Renal cortex interstitium (tissue), 15 donors: ENCODE data around the gene POLR1H. TPM values are rescaled to one million over a fixed set of nuclear protein-coding genes. Genes with fewer than 3 reads are reported as not detected.
"Not testable (repeated sequence)": the region's sequence is repeated elsewhere in the genome, so short reads cannot be mapped to it uniquely, and the experiment has no call there.

Experiments
- DNase-seq, 11 donors: peaks; one replicate each; pipeline ENCODE4 v3.0.0-alpha.2; 2013; ENCODE audit warnings: low read depth in 9 of 11, low spot score in 4 of 11; ENCODE audit errors: extremely low read depth in 1 of 11
- long read RNA-seq, 16 experiments: transcript quantifications; one replicate each; lab custom pipeline, GENCODE V29; 2026
- polyA plus RNA-seq, 3 donors: library from polyadenylated mRNA; unstranded; fragments of 120-200 nt; gene quantifications; one replicate each; pipeline ENCODE4 v1.2.1, GENCODE V29; 2013; ENCODE audit not compliant: insufficient read length in 3 of 3

The POLR1H gene, protein sequence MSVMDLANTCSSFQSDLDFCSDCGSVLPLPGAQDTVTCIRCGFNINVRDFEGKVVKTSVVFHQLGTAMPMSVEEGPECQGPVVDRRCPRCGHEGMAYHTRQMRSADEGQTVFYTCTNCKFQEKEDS
- 10 to 100 TPM; 33.5 to 41.6 (median 38.6) TPM for polyA plus RNA-seq
- long read RNA-seq, donor 1, transcript ZNRD1-201 (4 exons, 864 nt): major isoform, 17 of 31 reads
- long read RNA-seq, donor 1, transcript ZNRD1-202 (5 exons, 743 nt): minor isoform, 11 of 31 reads
- long read RNA-seq, donor 1, partial matches to known transcripts: 0 of 31 reads
- long read RNA-seq, donor 1, other reads (novel, unspliced or antisense): 0 of 31 reads
- long read RNA-seq, donor 2, transcript ZNRD1-202 (5 exons, 743 nt): minor isoform, 7 of 24 reads
- long read RNA-seq, donor 2, transcript ZNRD1-201 (4 exons, 864 nt): major isoform, 15 of 24 reads
- long read RNA-seq, donor 2, partial matches to known transcripts: 0 of 24 reads
- long read RNA-seq, donor 2, other reads (novel, unspliced or antisense): 0 of 24 reads
- long read RNA-seq, donor 3, transcript ZNRD1-201 (4 exons, 864 nt): minor isoform, 13 of 33 reads
- long read RNA-seq, donor 3, transcript ZNRD1-202 (5 exons, 743 nt): major isoform, 17 of 33 reads
- long read RNA-seq, donor 3, partial matches to known transcripts: 0 of 33 reads
- long read RNA-seq, donor 3, other reads (novel, unspliced or antisense): 0 of 33 reads
- long read RNA-seq, donor 4, transcript ZNRD1-202 (5 exons, 743 nt): minor isoform, 7 of 18 reads
- long read RNA-seq, donor 4, transcript ZNRD1-201 (4 exons, 864 nt): major isoform, 9 of 18 reads
- long read RNA-seq, donor 4, partial matches to known transcripts: 0 of 18 reads
- long read RNA-seq, donor 4, other reads (novel, unspliced or antisense): 0 of 18 reads
- long read RNA-seq, donor 5: 0 reads
- long read RNA-seq, donor 6, transcript ZNRD1-202 (5 exons, 743 nt): minor isoform, 7 of 26 reads
- long read RNA-seq, donor 6, transcript ZNRD1-201 (4 exons, 864 nt): major isoform, 17 of 26 reads
- long read RNA-seq, donor 6, partial matches to known transcripts: 0 of 26 reads
- long read RNA-seq, donor 6, other reads (novel, unspliced or antisense): 0 of 26 reads
- long read RNA-seq, donor 7, transcript ZNRD1-202 (5 exons, 743 nt): minor isoform, 12 of 40 reads
- long read RNA-seq, donor 7, transcript ZNRD1-201 (4 exons, 864 nt): major isoform, 24 of 40 reads
- long read RNA-seq, donor 7, partial matches to known transcripts: 0 of 40 reads
- long read RNA-seq, donor 7, other reads (novel, unspliced or antisense): 0 of 40 reads
- long read RNA-seq, donor 8: 0 reads
- long read RNA-seq, donor 9, transcript ZNRD1-202 (5 exons, 743 nt): minor isoform, 6 of 26 reads
- long read RNA-seq, donor 9, transcript ZNRD1-201 (4 exons, 864 nt): major isoform, 18 of 26 reads
- long read RNA-seq, donor 9, partial matches to known transcripts: 0 of 26 reads
- long read RNA-seq, donor 9, other reads (novel, unspliced or antisense): 0 of 26 reads
- long read RNA-seq, donor 10, transcript ZNRD1-203 (5 exons, 736 nt): minor isoform, 6 of 28 reads
- long read RNA-seq, donor 10, transcript ZNRD1-202 (5 exons, 743 nt): minor isoform, 6 of 28 reads
- long read RNA-seq, donor 10, transcript ZNRD1-201 (4 exons, 864 nt): major isoform, 15 of 28 reads
- long read RNA-seq, donor 10, partial matches to known transcripts: 0 of 28 reads
- long read RNA-seq, donor 10, other reads (novel, unspliced or antisense): 0 of 28 reads
- long read RNA-seq, donor 11, transcript ZNRD1-201 (4 exons, 864 nt): major isoform, 9 of 15 reads
- long read RNA-seq, donor 11, partial matches to known transcripts: 0 of 15 reads
- long read RNA-seq, donor 11, other reads (novel, unspliced or antisense): 0 of 15 reads
- long read RNA-seq, donor 12, transcript ZNRD1-202 (5 exons, 743 nt): minor isoform, 6 of 19 reads
- long read RNA-seq, donor 12, transcript ZNRD1-201 (4 exons, 864 nt): major isoform, 10 of 19 reads
- long read RNA-seq, donor 12, partial matches to known transcripts: 0 of 19 reads
- long read RNA-seq, donor 12, other reads (novel, unspliced or antisense): 0 of 19 reads
- long read RNA-seq, donor 13: 0 reads
- long read RNA-seq, donor 14, transcript ZNRD1-202 (5 exons, 743 nt): minor isoform, 14 of 35 reads
- long read RNA-seq, donor 14, transcript ZNRD1-201 (4 exons, 864 nt): major isoform, 17 of 35 reads
- long read RNA-seq, donor 14, partial matches to known transcripts: 0 of 35 reads
- long read RNA-seq, donor 14, other reads (novel, unspliced or antisense): 0 of 35 reads
- long read RNA-seq, donor 15, transcript ZNRD1-202 (5 exons, 743 nt): minor isoform, 6 of 16 reads
- long read RNA-seq, donor 15, transcript ZNRD1-201 (4 exons, 864 nt): major isoform, 7 of 16 reads
- long read RNA-seq, donor 15, partial matches to known transcripts: 0 of 16 reads
- long read RNA-seq, donor 15, other reads (novel, unspliced or antisense): 0 of 16 reads
- long read RNA-seq, donor 16, transcript ZNRD1-202 (5 exons, 743 nt): minor isoform, 25 of 70 reads
- long read RNA-seq, donor 16, transcript ZNRD1-201 (4 exons, 864 nt): major isoform, 38 of 70 reads
- long read RNA-seq, donor 16, partial matches to known transcripts: 0 of 70 reads
- long read RNA-seq, donor 16, other reads (novel, unspliced or antisense): 0 of 70 reads

- peak; percentile 93 to 98 (median 97) for DNase-seq
These were observed at the start of gene POLR1H for GRCh38 chr6:30061092-30061857. Gene POLR1H (plus strand): TSS chr6:30061265. CDS start chr6:30061525, 260 bp downstream.

DNA sequence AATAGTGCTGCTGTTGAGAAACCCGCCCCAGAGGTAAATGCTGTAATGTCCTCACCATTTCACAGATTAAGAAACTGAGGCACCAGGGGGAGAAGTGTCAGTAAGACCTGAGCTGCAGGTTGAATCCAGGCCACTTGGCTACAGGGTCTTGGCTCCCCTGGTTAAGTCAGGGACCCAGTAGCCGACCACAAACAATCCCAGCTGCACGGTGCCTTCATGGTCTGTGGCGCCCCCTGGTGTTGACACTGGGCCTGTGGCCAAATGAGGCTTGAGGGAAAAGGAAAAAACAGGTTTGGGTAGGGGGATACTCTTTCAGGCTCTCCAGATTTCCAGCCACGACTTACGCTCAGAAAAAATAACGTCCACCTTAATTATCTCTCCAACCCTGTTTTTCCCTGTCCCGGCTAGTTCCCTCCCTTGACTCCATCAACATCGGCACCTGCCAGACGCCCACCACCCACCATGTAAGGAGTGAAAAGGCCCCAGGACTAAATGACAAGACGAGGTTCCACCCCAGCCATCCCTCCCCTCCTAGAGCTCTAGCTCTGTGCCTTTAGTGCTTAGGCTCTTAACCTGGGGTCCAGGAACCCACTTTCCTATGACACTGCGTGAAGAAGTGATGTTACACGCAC, 47.7 kb upstream of the POLR1H start:
- no peak for DNase-seq

- no peak for DNase-seq
These were observed 41.2 kb upstream of the POLR1H start for GRCh38 chr6:30019819-30020218.

DNA sequence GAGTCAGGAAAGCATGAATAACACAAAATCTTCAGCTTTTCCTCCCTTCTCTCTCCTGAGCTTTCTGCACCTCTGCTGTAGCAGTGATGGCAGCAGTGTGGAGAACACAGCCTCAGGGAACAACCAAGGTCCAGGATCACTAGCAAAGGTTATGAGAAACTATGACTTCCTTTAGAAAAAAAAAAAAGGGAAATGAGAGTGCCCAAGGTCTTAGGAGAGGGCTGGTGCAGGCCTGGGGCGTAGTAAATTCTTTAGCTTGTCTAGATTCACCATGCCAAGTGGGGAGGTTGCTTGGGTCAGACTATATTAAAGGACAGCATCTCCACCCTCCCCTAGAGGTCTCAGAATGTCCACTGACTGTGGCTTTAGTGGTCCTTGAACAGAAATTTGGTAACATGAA, 40.4 kb upstream of the POLR1H start:
- DNase-seq: no peak

GRCh38 chr6:30022189-30022588, 38.9 kb upstream of the POLR1H start:
- no peak for DNase-seq

DNA sequence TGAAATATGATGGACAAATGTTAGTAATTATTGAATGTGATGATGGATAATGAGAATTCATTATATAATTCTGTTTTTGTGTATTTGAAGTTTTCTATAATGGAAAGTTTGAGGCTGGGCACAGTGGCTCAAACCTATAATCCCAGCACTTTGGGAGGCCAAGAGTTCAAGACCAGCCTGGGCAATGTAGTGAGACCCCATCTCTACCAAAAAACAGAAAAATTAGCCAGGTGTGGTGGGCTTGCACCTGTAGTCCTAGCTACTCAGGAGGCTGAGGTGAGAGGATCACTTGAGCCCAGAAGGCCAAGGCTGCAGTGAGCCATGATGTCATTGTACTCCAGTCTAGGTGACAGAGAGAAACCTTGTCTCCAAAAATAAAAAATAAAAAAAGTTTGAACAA, 38.4 kb upstream of the POLR1H start:
- DNase-seq: not testable (repeated sequence)

DNA sequence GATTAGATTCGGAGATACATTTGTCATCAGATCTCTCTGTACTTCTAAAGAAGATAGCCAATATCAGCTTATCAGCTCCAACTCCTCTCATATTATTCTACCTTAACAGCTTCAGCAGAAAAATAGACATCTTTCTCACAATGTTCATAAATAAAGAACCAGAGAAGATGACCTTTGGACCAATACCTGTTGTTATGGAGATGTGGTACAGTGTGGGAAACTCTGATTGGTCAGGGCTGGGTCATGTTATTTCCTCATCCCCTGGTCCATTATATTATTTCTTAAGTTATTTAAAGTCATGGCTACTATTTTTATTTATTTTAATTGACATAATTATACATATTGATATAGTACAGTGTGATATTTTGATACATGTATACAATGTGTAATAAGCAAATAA, 35.9 kb upstream of the POLR1H start:
- DNase-seq: no peak

DNA sequence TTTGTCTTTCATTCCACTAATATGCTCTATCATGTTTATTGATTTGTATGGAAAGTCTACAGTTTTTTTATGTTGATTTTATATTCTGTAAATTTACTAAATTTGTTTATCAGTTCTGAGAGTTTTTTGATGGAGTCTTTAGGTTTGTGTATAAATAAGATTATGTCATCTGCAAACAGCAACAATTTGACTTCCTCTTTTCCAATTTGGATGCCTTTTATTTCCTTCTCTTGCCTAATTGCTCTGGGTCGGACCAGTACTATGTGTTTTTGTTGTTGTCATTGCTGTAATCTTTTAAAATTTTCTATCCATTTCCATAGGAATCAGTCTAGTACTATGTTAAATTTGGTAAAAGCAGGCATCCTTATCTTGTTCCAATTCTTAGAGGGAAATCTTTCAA, 31.5 kb upstream of the POLR1H start:
- DNase-seq: no peak

GRCh38 chr6:30031381-30031780, 29.7 kb upstream of the POLR1H start:
- DNase-seq: no peak

GRCh38 chr6:30033440-30033839, 27.6 kb upstream of the POLR1H start:
- DNase-seq: not testable (repeated sequence)

- no peak for DNase-seq
These were observed 25.3 kb upstream of the POLR1H start for GRCh38 chr6:30035784-30036183.

- no peak for DNase-seq
These were observed 23.8 kb upstream of the POLR1H start for GRCh38 chr6:30037182-30037788.

DNA sequence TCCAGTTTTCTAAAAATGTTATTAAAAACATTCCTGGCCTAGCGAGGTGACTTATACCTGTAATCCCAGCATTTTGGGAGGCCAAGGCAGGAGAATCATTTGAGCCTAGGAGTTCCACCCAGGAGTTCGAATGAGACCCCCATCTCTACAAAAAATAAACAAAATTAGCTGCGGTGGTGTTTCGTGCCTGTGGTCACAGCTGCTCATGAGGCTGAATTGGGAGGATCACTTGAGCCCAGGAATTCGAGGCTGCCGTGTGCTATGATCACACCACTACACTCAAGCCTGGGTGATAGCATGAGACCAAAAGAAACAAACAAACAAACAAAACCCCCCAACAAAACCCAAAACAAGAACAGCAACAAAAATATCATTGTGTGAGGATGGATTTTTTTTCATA, 19.8 kb upstream of the POLR1H start:
- no peak for DNase-seq

GRCh38 chr6:30041821-30042220, 19.2 kb upstream of the POLR1H start:
- no peak for DNase-seq

DNA sequence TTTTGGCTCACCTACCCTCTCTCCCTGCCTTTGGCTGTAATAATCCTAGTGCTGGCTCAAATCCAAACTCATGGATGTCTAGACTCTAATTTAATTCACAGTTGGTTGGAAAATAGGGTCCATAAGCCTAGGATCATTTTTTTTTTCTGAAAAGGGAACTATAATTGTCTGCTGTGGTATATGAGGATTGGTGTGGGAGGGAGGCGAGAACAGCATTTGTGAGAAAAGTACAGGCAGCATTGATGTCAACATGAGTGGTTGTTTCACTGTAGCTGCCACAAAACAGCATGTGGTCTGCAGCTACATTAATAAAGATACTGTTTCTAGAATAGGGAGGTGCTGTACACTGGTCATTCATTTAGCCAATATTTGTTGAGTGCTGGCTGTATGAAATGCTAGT, 18.6 kb upstream of the POLR1H start:
- DNase-seq: no peak
